Measurements from ENCODE around the gene ANKRD39.

DNA sequence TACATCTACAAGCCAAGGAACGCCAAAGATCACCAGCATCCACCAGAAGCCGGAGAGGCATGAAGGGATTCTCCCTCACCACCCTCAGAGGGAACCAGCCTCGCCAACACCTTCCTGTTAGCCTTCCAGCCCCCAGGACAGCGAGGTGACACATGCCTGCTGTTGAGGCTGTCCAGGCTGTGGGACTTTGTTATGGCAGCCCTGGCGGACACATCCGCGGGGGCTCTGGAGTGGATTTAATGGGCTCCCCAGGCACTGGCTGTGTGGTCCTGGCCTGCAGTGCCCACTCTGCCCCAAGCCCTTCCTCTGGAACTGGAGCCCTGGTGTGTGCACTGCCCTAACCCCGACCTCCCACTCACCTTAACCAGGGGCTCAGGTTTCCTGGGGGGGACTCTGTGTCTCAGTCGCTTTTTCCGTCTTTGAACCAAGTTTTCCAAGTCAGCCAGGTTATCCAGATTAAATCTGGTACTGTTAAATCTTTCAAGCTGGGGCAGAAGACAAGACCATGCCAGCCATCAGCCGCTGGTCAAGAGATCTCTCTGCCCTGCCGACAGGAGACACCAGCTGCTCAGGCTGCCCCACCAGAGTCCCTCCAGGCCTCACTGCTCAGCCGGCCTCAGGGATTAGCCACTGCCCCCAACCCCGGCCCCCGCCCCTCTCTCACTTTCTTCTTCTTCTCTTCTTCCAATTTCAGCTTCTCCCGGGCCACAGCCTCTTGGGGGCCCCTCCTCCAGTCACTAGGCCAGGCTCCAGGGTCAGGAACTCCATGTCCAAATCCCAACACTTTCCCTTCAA is 15.9 kb downstream of the ANKRD39 start:
- TF ChIP-seq, protein P1, sequence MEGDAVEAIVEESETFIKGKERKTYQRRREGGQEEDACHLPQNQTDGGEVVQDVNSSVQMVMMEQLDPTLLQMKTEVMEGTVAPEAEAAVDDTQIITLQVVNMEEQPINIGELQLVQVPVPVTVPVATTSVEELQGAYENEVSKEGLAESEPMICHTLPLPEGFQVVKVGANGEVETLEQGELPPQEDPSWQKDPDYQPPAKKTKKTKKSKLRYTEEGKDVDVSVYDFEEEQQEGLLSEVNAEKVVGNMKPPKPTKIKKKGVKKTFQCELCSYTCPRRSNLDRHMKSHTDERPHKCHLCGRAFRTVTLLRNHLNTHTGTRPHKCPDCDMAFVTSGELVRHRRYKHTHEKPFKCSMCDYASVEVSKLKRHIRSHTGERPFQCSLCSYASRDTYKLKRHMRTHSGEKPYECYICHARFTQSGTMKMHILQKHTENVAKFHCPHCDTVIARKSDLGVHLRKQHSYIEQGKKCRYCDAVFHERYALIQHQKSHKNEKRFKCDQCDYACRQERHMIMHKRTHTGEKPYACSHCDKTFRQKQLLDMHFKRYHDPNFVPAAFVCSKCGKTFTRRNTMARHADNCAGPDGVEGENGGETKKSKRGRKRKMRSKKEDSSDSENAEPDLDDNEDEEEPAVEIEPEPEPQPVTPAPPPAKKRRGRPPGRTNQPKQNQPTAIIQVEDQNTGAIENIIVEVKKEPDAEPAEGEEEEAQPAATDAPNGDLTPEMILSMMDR (IDR thresholded peaks at IDR 0.05 in 8 of 11, conservative IDR thresholded peaks at IDR 0.05 in 3 of 11): no peak
- TF ChIP-seq POLR2A (IDR thresholded peaks at IDR 0.05): no peak
